ENCODE results near the gene PRPF6.

PRPF6 gene

GRCh38 chr20:64021124-64021975 lies 40.4 kb downstream of the PRPF6 start:
- TF ChIP-seq CTCF (IDR thresholded peaks at IDR 0.05; ENCODE audit: borderline replicate concordance, control extremely low read depth, extremely low read depth, insufficient read depth, missing control alignments), result no peak
- DNase-seq (ENCODE audit: low spot score), result no peak
- in situ Hi-C loops (cut with MboI; ENCODE audit: low sequenced_read_pairs, unreplicated experiment), result no loop called here

- no peak for TF ChIP-seq CTCF (IDR thresholded peaks at IDR 0.05; ENCODE audit: borderline replicate concordance, control extremely low read depth, extremely low read depth, insufficient read depth, missing control alignments)
- DNase-seq (ENCODE audit: low spot score), result no peak
- in situ Hi-C loops (cut with MboI; ENCODE audit: low sequenced_read_pairs, unreplicated experiment), result no loop called here
Measured at GRCh38 chr20:64022671-64023360, 41.9 kb downstream of the PRPF6 start.

GRCh38 chr20:64023361-64024140 lies 42.6 kb downstream of the PRPF6 start:
- no peak for TF ChIP-seq CTCF (IDR thresholded peaks at IDR 0.05; ENCODE audit: borderline replicate concordance, control extremely low read depth, extremely low read depth, insufficient read depth, missing control alignments)
- in situ Hi-C loops (cut with MboI; ENCODE audit: low sequenced_read_pairs, unreplicated experiment), result no loop called here
- no peak for DNase-seq (ENCODE audit: low spot score)

- in situ Hi-C loops (cut with MboI; ENCODE audit: low sequenced_read_pairs, unreplicated experiment), result no loop called here
- no peak for TF ChIP-seq CTCF (IDR thresholded peaks at IDR 0.05; ENCODE audit: borderline replicate concordance, control extremely low read depth, extremely low read depth, insufficient read depth, missing control alignments)
- DNase-seq (ENCODE audit: low spot score), result no peak
Measured at GRCh38 chr20:64024141-64024990, 43.4 kb downstream of the PRPF6 start.

GRCh38 chr20:64025101-64025825 lies 44.3 kb downstream of the PRPF6 start:
- TF ChIP-seq CTCF (IDR thresholded peaks at IDR 0.05; ENCODE audit: borderline replicate concordance, control extremely low read depth, extremely low read depth, insufficient read depth, missing control alignments), result no peak
- no peak for DNase-seq (ENCODE audit: low spot score)
- in situ Hi-C loops (cut with MboI; ENCODE audit: low sequenced_read_pairs, unreplicated experiment), result no loop called here
